ENCODE measurements around the gene UBE2V1.

The UBE2V1 gene

GRCh38 chr20:50058662-50059402, 54.1 kb downstream of the UBE2V1 start:
- no peak for DNase-seq

GRCh38 chr20:50057714-50058053, 55.3 kb downstream of the UBE2V1 start:
- DNase-seq, result no peak

GRCh38 chr20:50056951-50057713, 55.8 kb downstream of the UBE2V1 start:
- no peak for DNase-seq

- no peak for DNase-seq
Observed at GRCh38 chr20:50056408-50056926, 56.5 kb downstream of the UBE2V1 start.

- no peak for DNase-seq
Observed at GRCh38 chr20:50055524-50056083, 57.3 kb downstream of the UBE2V1 start.

GRCh38 chr20:50054626-50055511, 58.1 kb downstream of the UBE2V1 start:
- DNase-seq, result no peak

- no peak for DNase-seq
Observed at GRCh38 chr20:50054231-50054547, 58.8 kb downstream of the UBE2V1 start.

GRCh38 chr20:50053362-50054230, 59.4 kb downstream of the UBE2V1 start:
- no peak for DNase-seq

GRCh38 chr20:50052550-50053361, 60.2 kb downstream of the UBE2V1 start:
- DNase-seq, result no peak

GRCh38 chr20:50050660-50051308, 62.2 kb downstream of the UBE2V1 start:
- DNase-seq, result no peak

GRCh38 chr20:50050214-50050613, 62.7 kb downstream of the UBE2V1 start:
- no peak for DNase-seq

- DNase-seq, result no peak
Observed at GRCh38 chr20:50049442-50050026, 63.4 kb downstream of the UBE2V1 start.

GRCh38 chr20:50048420-50049166, 64.4 kb downstream of the UBE2V1 start:
- DNase-seq, result no peak

GRCh38 chr20:50044353-50044960, 68.5 kb downstream of the UBE2V1 start:
- DNase-seq, result no peak

- DNase-seq, result no peak
Observed at GRCh38 chr20:50043573-50044352, 69.2 kb downstream of the UBE2V1 start.

- DNase-seq, result no peak
Observed at GRCh38 chr20:50042370-50043313, 70.3 kb downstream of the UBE2V1 start.
